22Rv1 (cell line): ENCODE measurements around the gene CFAP97.

Experiments
- H3K27ac ChIP-seq: fragments of 450-650 bp; 2 replicates; pipeline ENCODE4 v1.5.1; 2017
- ZFX ChIP-seq: fragments of 450-650 bp; IDR thresholded peaks from 2 replicates; pipeline ENCODE4 v1.6.1; 2017; ENCODE audit warnings: antibody characterized with exemption, borderline replicate concordance
- TF ChIP-seq, protein P1 (sequence below): fragments of 450-650 bp; IDR thresholded peaks from 2 replicates; pipeline ENCODE4 v1.5.1; 2017; ENCODE audit warnings: mild to moderate bottlenecking

CFAP97 gene

DNA sequence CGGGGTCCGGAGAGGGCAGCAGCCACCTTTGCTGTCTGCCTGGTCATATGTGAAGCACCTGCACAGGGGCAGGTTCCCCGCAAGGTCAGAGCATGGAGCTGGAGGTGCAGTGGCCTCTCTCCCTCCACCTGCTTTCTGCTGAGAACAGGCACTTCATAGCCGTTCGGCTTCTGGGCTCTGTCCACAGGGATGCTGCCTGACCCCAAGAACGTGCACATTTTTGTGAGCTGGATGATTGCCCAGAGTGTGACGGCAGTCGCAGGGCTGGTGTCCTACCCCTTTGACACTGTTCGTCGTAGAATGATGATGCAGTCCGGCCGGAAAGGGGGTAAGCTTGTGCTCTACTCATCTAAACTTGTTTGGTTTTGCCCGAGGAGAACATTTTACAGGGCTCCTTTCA, 58.2 kb downstream of the CFAP97 start:
- no peak for TF ChIP-seq ZFX
- TF ChIP-seq, protein P1, sequence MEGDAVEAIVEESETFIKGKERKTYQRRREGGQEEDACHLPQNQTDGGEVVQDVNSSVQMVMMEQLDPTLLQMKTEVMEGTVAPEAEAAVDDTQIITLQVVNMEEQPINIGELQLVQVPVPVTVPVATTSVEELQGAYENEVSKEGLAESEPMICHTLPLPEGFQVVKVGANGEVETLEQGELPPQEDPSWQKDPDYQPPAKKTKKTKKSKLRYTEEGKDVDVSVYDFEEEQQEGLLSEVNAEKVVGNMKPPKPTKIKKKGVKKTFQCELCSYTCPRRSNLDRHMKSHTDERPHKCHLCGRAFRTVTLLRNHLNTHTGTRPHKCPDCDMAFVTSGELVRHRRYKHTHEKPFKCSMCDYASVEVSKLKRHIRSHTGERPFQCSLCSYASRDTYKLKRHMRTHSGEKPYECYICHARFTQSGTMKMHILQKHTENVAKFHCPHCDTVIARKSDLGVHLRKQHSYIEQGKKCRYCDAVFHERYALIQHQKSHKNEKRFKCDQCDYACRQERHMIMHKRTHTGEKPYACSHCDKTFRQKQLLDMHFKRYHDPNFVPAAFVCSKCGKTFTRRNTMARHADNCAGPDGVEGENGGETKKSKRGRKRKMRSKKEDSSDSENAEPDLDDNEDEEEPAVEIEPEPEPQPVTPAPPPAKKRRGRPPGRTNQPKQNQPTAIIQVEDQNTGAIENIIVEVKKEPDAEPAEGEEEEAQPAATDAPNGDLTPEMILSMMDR = no peak
- H3K27ac ChIP-seq = no peak overlapping the region

DNA sequence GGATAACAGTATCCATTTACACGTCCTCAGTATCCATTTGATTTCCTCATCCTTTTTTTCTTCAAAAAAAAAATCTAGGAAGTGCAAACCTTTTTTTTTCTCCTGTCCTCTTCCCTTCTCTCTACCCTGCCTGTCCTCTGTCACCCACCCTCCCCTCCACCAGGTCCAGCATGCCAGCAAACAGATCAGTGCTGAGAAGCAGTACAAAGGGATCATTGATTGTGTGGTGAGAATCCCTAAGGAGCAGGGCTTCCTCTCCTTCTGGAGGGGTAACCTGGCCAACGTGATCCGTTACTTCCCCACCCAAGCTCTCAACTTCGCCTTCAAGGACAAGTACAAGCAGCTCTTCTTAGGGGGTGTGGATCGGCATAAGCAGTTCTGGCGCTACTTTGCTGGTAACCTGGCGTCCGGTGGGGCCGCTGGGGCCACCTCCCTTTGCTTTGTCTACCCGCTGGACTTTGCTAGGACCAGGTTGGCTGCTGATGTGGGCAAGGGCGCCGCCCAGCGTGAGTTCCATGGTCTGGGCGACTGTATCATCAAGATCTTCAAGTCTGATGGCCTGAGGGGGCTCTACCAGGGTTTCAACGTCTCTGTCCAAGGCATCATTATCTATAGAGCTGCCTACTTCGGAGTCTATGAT, 59.1 kb downstream of the CFAP97 start:
- TF ChIP-seq ZFX = no peak
- H3K27ac ChIP-seq = no peak overlapping the region

GRCh38 chr4:185143601-185143969, 60.2 kb downstream of the CFAP97 start:
- H3K27ac ChIP-seq = peak overlapping the region; percentile 67
- TF ChIP-seq, protein P1 = no peak
- no peak for TF ChIP-seq ZFX

- TF ChIP-seq, protein P1 = peak; percentile 65
- TF ChIP-seq ZFX = no peak
Measured at GRCh38 chr4:185142912-185143600, 60.7 kb downstream of the CFAP97 start, which contains the start of gene SLC25A4. TSS of gene SLC25A4 (plus strand) at chr4:185143266. CDS start at chr4:185143373, 107 bp downstream.

DNA sequence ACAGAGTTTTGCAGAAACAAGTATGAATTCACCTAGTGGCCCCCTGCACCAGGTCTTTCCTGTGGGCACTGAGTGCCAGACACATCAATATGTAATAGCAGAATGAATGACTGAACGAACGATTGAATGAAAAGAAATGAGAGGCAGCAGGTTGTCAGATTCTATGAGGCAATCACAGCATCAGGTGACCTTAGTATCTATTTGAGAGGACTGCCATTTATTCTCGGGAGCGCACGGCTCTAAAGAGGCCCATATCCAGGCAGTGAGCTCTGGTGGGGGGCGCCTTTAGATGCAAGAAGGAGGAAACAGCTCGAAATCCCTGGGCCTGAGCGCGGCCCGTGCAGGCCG, 61.3 kb downstream of the CFAP97 start:
- H3K27ac ChIP-seq = peak overlapping the region; percentile 67
- TF ChIP-seq, protein P1 = no peak
- TF ChIP-seq ZFX = no peak

More at GRCh38 chr4:185142912-185143600, 60.7 kb downstream of the CFAP97 start, which contains the start of gene SLC25A4:
- H3K27ac ChIP-seq = peak within 1 kb of the TSS; percentile 67

GRCh38 chr4:185141777-185142176, 62.0 kb downstream of the CFAP97 start:
- no peak for TF ChIP-seq ZFX
- TF ChIP-seq, protein P1 = no peak
- no peak overlapping the region for H3K27ac ChIP-seq

DNA sequence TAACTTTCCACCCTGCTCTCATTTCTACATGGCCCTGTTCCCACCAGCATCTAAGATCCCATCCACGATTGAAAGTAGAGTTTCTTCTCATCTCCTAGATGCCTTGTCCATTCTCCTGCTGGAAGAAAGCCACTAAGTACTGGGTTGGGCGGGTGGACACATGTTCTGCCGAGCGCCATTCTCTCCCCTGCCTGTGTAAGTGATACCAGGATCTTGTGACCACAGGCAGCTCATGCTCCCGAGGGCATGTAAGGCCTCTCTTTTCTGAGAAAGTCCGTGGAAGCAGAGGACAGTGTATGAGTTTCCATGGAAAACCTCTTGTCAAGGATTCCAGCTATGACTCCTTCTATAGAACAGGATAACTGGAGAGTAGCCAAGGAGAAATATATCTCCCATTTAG, 64.1 kb downstream of the CFAP97 start:
- TF ChIP-seq ZFX = no peak
- TF ChIP-seq, protein P1 = no peak
- no peak overlapping the region for H3K27ac ChIP-seq
